ENCODE measurements around the gene CLOCK.

The CLOCK gene

GRCh38 chr4:55395529-55396307, 151.0 kb downstream of the CLOCK start, which contains the start of gene TMEM165:
Gene TMEM165 (plus strand): TSS chr4:55395957. CDS start chr4:55396190, 233 bp downstream.
- TF ChIP-seq CTCF (IDR thresholded peaks at IDR 0.05; ENCODE audit: control extremely low read depth, extremely low read depth, low read depth, missing control alignments): no peak
- ChIA-PET POLR2A (interaction anchor here (0.6 kb wide), 3 partner anchors 25 to 36 kb away, joined by 3 to 5 read pairs (median 4); no protein-coding TSS in a partner anchor), CTCF (interaction anchor here (1.1 to 3.6 kb wide), 9 partner anchors 9 to 1440 kb away, joined by 3 to 28 read pairs (median 4); partner anchors contain the start of gene SRD5A3)
- DNase-seq (ENCODE audit: extremely low spot score): peak; percentile 95

GRCh38 chr4:55395218-55395528, 151.5 kb downstream of the CLOCK start:
- no peak for TF ChIP-seq CTCF (IDR thresholded peaks at IDR 0.05; ENCODE audit: control extremely low read depth, extremely low read depth, low read depth, missing control alignments)
- no peak for DNase-seq (ENCODE audit: extremely low spot score)
- CTCF ChIA-PET: interaction anchor here (1.1 to 3.6 kb wide), 9 partner anchors 9 to 1441 kb away, joined by 3 to 28 read pairs (median 4); partner anchors contain the start of gene SRD5A3
- POLR2A ChIA-PET: interaction anchor here (0.6 kb wide), 2 partner anchors 26 to 37 kb away, joined by 3 to 5 read pairs; no protein-coding TSS in a partner anchor

- no peak for DNase-seq (ENCODE audit: extremely low spot score)
- TF ChIP-seq CTCF (IDR thresholded peaks at IDR 0.05; ENCODE audit: control extremely low read depth, extremely low read depth, low read depth, missing control alignments): no peak
- CTCF ChIA-PET: interaction anchor here (0.6 to 3.6 kb wide), 7 partner anchors 9 to 152 kb away, joined by 3 to 28 read pairs (median 4); partner anchors contain the start of gene SRD5A3
- POLR2A ChIA-PET: no interaction called here
Measured at GRCh38 chr4:55393461-55394320, 153.0 kb downstream of the CLOCK start.

GRCh38 chr4:55386840-55387239, 159.9 kb downstream of the CLOCK start:
- no peak for TF ChIP-seq CTCF (IDR thresholded peaks at IDR 0.05; ENCODE audit: control extremely low read depth, extremely low read depth, low read depth, missing control alignments)
- no peak for DNase-seq (ENCODE audit: extremely low spot score)
- CTCF ChIA-PET: interaction anchor here (1.0 to 1.5 kb wide), 3 partner anchors 9 to 41 kb away, joined by 3 to 4 read pairs (median 3); partner anchors contain the start of genes SRD5A3 and TMEM165
- POLR2A ChIA-PET: no interaction called here

- TF ChIP-seq CTCF (IDR thresholded peaks at IDR 0.05; ENCODE audit: control extremely low read depth, extremely low read depth, low read depth, missing control alignments): no peak
- no peak for DNase-seq (ENCODE audit: extremely low spot score)
- ChIA-PET POLR2A (no interaction called here), CTCF (interaction anchor here (1.0 to 1.5 kb wide), 2 partner anchors 9 to 40 kb away, joined by 3 to 4 read pairs; partner anchors contain the start of genes SRD5A3 and TMEM165)
Measured at GRCh38 chr4:55386073-55386472, 160.6 kb downstream of the CLOCK start.

- TF ChIP-seq CTCF (IDR thresholded peaks at IDR 0.05; ENCODE audit: control extremely low read depth, extremely low read depth, low read depth, missing control alignments): no peak
- no peak for DNase-seq (ENCODE audit: extremely low spot score)
- ChIA-PET CTCF (interaction anchor here (1.0 kb wide), 1 partner anchor 9 kb away, joined by 3 read pairs; no protein-coding TSS in a partner anchor), POLR2A (no interaction called here)
Measured at GRCh38 chr4:55385201-55385649, 161.5 kb downstream of the CLOCK start.
